OCI-LY1 (cell line): ENCODE measurements around the gene CACNA1B.

Experiments used
- EZH2 ChIP-seq: fragments of 200-600 bp; sonication (generic), shearing (Covaris generic); IDR thresholded peaks from 2 replicates; pipeline ENCODE4 v1.8.0; 2017; ENCODE audit warnings: borderline replicate concordance, mixed run types, mild to moderate bottlenecking, antibody characterized with exemption, low read length, moderate library complexity, mixed read lengths
- TF ChIP-seq, protein P1 (sequence below): fragments of 200-600 bp; sonication (generic), shearing (Covaris generic); IDR thresholded peaks from 2 replicates; pipeline ENCODE4 v1.5.1; 2017; ENCODE audit warnings: mild to moderate bottlenecking, antibody characterized with exemption, low read length, moderate library complexity, mixed read lengths

GRCh38 chr9:138051586-138052321 is 174.2 kb downstream of the CACNA1B start:
- TF ChIP-seq, protein P1, sequence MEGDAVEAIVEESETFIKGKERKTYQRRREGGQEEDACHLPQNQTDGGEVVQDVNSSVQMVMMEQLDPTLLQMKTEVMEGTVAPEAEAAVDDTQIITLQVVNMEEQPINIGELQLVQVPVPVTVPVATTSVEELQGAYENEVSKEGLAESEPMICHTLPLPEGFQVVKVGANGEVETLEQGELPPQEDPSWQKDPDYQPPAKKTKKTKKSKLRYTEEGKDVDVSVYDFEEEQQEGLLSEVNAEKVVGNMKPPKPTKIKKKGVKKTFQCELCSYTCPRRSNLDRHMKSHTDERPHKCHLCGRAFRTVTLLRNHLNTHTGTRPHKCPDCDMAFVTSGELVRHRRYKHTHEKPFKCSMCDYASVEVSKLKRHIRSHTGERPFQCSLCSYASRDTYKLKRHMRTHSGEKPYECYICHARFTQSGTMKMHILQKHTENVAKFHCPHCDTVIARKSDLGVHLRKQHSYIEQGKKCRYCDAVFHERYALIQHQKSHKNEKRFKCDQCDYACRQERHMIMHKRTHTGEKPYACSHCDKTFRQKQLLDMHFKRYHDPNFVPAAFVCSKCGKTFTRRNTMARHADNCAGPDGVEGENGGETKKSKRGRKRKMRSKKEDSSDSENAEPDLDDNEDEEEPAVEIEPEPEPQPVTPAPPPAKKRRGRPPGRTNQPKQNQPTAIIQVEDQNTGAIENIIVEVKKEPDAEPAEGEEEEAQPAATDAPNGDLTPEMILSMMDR, result no peak
- TF ChIP-seq EZH2, result no peak
